GM15510 (cell line): ENCODE results near the gene SOX1.

Source experiments
- POLR2A ChIP-seq: IDR thresholded peaks from 3 replicates; pipeline ENCODE4 v1.6.1; 2011; ENCODE audit warnings: borderline replicate concordance; ENCODE audit not compliant: insufficient read length; ENCODE audit errors: extremely low read depth

SOX1 gene

GRCh38 chr13:112065867-112066623 is 904 bp upstream of the SOX1 start:
- TF ChIP-seq POLR2A: no peak

- no peak for TF ChIP-seq POLR2A
Observed at GRCh38 chr13:112066624-112067004, 335 bp upstream of the SOX1 start.

- no peak for TF ChIP-seq POLR2A
Observed at GRCh38 chr13:112067871-112068539, 1.1 kb downstream of the SOX1 start.

GRCh38 chr13:112068540-112069060 is 1.7 kb downstream of the SOX1 start:
- no peak for TF ChIP-seq POLR2A

GRCh38 chr13:112069061-112069844 is 2.3 kb downstream of the SOX1 start:
- TF ChIP-seq POLR2A: no peak

GRCh38 chr13:112069845-112070251 is 2.9 kb downstream of the SOX1 start:
- TF ChIP-seq POLR2A: no peak

GRCh38 chr13:112071102-112071722 is 4.3 kb downstream of the SOX1 start:
- TF ChIP-seq POLR2A: no peak

- TF ChIP-seq POLR2A: no peak
Observed at GRCh38 chr13:112071723-112072533, 5.0 kb downstream of the SOX1 start.

- TF ChIP-seq POLR2A: no peak
Observed at GRCh38 chr13:112072534-112073244, 5.7 kb downstream of the SOX1 start.

GRCh38 chr13:112073245-112074138 is 6.5 kb downstream of the SOX1 start:
- no peak for TF ChIP-seq POLR2A

GRCh38 chr13:112074139-112074865 is 7.4 kb downstream of the SOX1 start:
- no peak for TF ChIP-seq POLR2A

GRCh38 chr13:112077729-112078128 is 10.8 kb downstream of the SOX1 start:
- TF ChIP-seq POLR2A: no peak

GRCh38 chr13:112078216-112078615 is 11.3 kb downstream of the SOX1 start:
- no peak for TF ChIP-seq POLR2A
